Ishikawa (cell line): ENCODE measurements around the gene NELL1.

Source experiments
- EP300 ChIP-seq: IDR thresholded peaks from 2 replicates; pipeline ENCODE4 v1.6.1; 2012; ENCODE audit warnings: borderline replicate concordance
- NFIC ChIP-seq: IDR thresholded peaks from 2 replicates; pipeline ENCODE4 v1.6.1; 2012

DNA sequence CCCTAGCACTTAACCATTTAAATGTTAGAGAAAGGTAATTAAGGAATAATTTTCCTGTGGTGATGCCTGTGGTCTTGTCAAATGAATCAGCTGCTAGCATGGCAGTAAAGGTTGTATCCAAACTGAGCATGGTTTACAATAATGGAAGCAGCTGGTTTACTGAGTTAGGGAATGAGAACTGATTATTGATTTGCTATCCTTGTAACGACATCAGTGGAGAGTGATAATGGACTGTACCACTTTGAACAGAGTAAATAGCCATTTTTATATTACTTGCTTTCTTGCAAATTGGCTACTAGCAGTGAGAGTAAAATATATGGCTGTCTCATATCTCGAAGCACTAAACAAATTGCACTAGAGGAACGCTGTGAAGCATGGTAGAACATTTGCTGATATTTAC, 934.5 kb downstream of the NELL1 start:
- no peak for TF ChIP-seq NFIC
- no peak for TF ChIP-seq EP300
